ENCODE measurements around the gene LIPA.

LIPA gene

GRCh38 chr10:89299031-89299430 lies 47.5 kb upstream of the LIPA start:
- TF ChIP-seq ZFP30 (CRISPR knock-in tag; IDR thresholded peaks at IDR 0.05) = peak; percentile 58; the same call in 1 of the 2 replicates
- no peak for TF ChIP-seq OSR1 (CRISPR knock-in tag; IDR thresholded peaks at IDR 0.05)
- no peak for ATAC-seq

GRCh38 chr10:89297791-89298190 lies 46.2 kb upstream of the LIPA start:
- ATAC-seq = no peak

GRCh38 chr10:89297356-89297755 lies 45.8 kb upstream of the LIPA start:
- TF ChIP-seq GLIS3 (CRISPR knock-in tag; IDR thresholded peaks at IDR 0.05) (no peak), ZNF565 (CRISPR knock-in tag; conservative IDR thresholded peaks at IDR 0.05; ENCODE audit: low read depth) (no peak), ZFP30 (CRISPR knock-in tag; IDR thresholded peaks at IDR 0.05) (no peak), ISL1 (CRISPR knock-in tag; IDR thresholded peaks at IDR 0.05) (no peak), ZNF70 (CRISPR knock-in tag; IDR thresholded peaks at IDR 0.05) (no peak), ZC3H10 (CRISPR knock-in tag; IDR thresholded peaks at IDR 0.05) (no peak), PPARA (CRISPR knock-in tag; IDR thresholded peaks at IDR 0.05; ENCODE audit: borderline replicate concordance) (no peak), TSHZ2 (CRISPR knock-in tag; IDR thresholded peaks at IDR 0.05) (no peak), CSDC2 (CRISPR knock-in tag; IDR thresholded peaks at IDR 0.05) (no peak), TCF4 (CRISPR knock-in tag; IDR thresholded peaks at IDR 0.05; ENCODE audit: borderline replicate concordance) (no peak), BACH2 (CRISPR knock-in tag; IDR thresholded peaks at IDR 0.05; ENCODE audit: borderline replicate concordance) (no peak), OSR1 (CRISPR knock-in tag; IDR thresholded peaks at IDR 0.05) (no peak), RARB (CRISPR knock-in tag; IDR thresholded peaks at IDR 0.05) (no peak), TOX (CRISPR knock-in tag; IDR thresholded peaks at IDR 0.05; ENCODE audit: borderline replicate concordance) (no peak), ZNF8 (CRISPR knock-in tag; IDR thresholded peaks at IDR 0.05) (no peak), SNAI2 (CRISPR knock-in tag; IDR thresholded peaks at IDR 0.05) (no peak), ESRRG (CRISPR knock-in tag; IDR thresholded peaks at IDR 0.05) (no peak), CREB5 (CRISPR knock-in tag; IDR thresholded peaks at IDR 0.05; ENCODE audit: low read depth) (no peak), PATZ1 (CRISPR knock-in tag; IDR thresholded peaks at IDR 0.05; ENCODE audit: borderline replicate concordance) (no peak)
- ATAC-seq = no peak

More at GRCh38 chr10:89297791-89298190, 46.2 kb upstream of the LIPA start:
- TF ChIP-seq ZC3H10 (CRISPR knock-in tag; IDR thresholded peaks at IDR 0.05) = no peak
- no peak for TF ChIP-seq PPARA (CRISPR knock-in tag; IDR thresholded peaks at IDR 0.05; ENCODE audit: borderline replicate concordance)
- no peak for TF ChIP-seq ARNTL (CRISPR knock-in tag; IDR thresholded peaks at IDR 0.05; ENCODE audit: borderline replicate concordance, low read depth)

- no peak for ATAC-seq
- TF ChIP-seq BACH2 (CRISPR knock-in tag; IDR thresholded peaks at IDR 0.05; ENCODE audit: borderline replicate concordance) (no peak), ZC3H10 (CRISPR knock-in tag; IDR thresholded peaks at IDR 0.05) (no peak), CSDC2 (CRISPR knock-in tag; IDR thresholded peaks at IDR 0.05) (no peak), ISL1 (CRISPR knock-in tag; IDR thresholded peaks at IDR 0.05) (no peak), PATZ1 (CRISPR knock-in tag; IDR thresholded peaks at IDR 0.05; ENCODE audit: borderline replicate concordance) (no peak), TOX (CRISPR knock-in tag; IDR thresholded peaks at IDR 0.05; ENCODE audit: borderline replicate concordance) (no peak), TSHZ2 (CRISPR knock-in tag; IDR thresholded peaks at IDR 0.05) (no peak), ARNTL (CRISPR knock-in tag; IDR thresholded peaks at IDR 0.05; ENCODE audit: borderline replicate concordance, low read depth) (no peak), PPARA (CRISPR knock-in tag; IDR thresholded peaks at IDR 0.05; ENCODE audit: borderline replicate concordance) (no peak), CREB5 (CRISPR knock-in tag; IDR thresholded peaks at IDR 0.05; ENCODE audit: low read depth) (no peak), CSRNP3 (CRISPR knock-in tag; IDR thresholded peaks at IDR 0.05) (no peak), ZNF8 (CRISPR knock-in tag; IDR thresholded peaks at IDR 0.05) (no peak), ZFP3 (CRISPR knock-in tag; IDR thresholded peaks at IDR 0.05) (no peak), ESRRG (CRISPR knock-in tag; IDR thresholded peaks at IDR 0.05) (no peak)
Observed at GRCh38 chr10:89296220-89296648, 44.7 kb upstream of the LIPA start.
